Lower leg skin (tissue), 4 donors: Measurements from ENCODE around the gene MEN1. TPM values are rescaled to one million over a fixed set of nuclear protein-coding genes. Genes with fewer than 3 reads are reported as not detected.

Experiments used
- DNase-seq, 2 donors: peaks; one replicate each; pipeline ENCODE4 v3.0.0-alpha.2; 2019; ENCODE audit warnings: low spot score in 2 of 2
- H3K4me3 ChIP-seq: fragments of 200-600 bp; sonication (generic); 2 replicates; pipeline ENCODE4 v1.5.1; 2017; ENCODE audit warnings: mild to moderate bottlenecking, low read depth; ENCODE audit not compliant: poor library complexity, severe bottlenecking
- CTCF ChIP-seq, 3 donors: fragments of 450-650 bp; IDR thresholded peaks; one replicate each; pipeline ENCODE4 v1.5.1; 2016; ENCODE audit warnings: antibody characterized with exemption in 3 of 3, mild to moderate bottlenecking in 3 of 3, moderate library complexity in 2 of 3
- POLR2A ChIP-seq, 2 donors: fragments of 450-650 bp; IDR thresholded peaks; one replicate each; pipeline ENCODE4 v1.6.1; 2016 to 2017; ENCODE audit warnings: antibody characterized with exemption in 2 of 2, mild to moderate bottlenecking in 1 of 2, moderate library complexity in 1 of 2
- WGBS, 2 donors: methylation state at CpG; one replicate each; pipeline ENCODE4 v1.1.5; 2018; 5-methylcytosine and 5-hydroxymethylcytosine counted together
- intact Hi-C: fragments of 100-400 bp; cut with DNase I; formaldehyde crosslinking; loops from one replicate; pipeline ENCODE4 v1.15.0; 2023; ENCODE audit warnings: low total_unique reads
- total RNA-seq, 4 donors: library from RNA; depleted of rRNA; stranded (reverse); fragments of >200 nt; gene quantifications; one replicate each; pipeline ENCODE4 v1.1.0, GENCODE V29; 2016

The MEN1 gene
- total RNA-seq: 10 to 100 TPM; 20.5 to 42.7 (median 32.2) TPM

- intact Hi-C loops: no loop called here
- peak within 1 kb of the TSS; percentile 60 for H3K4me3 ChIP-seq
- peak; percentile 95 to 99 for DNase-seq
- TF ChIP-seq POLR2A (IDR thresholded peaks at IDR 0.05) (peak in 1 of 2 donors; percentile 6), CTCF (IDR thresholded peaks at IDR 0.05) (no peak)
- 0% methylated on average over 25 to 42 of the region's 46 CpGs for WGBS, 2 donors
These were observed at the start of gene MEN1 for GRCh38 chr11:64810271-64810890. Gene MEN1, minus strand, starts transcription at chr11:64810551. Its CDS starts 442 bp downstream, at chr11:64810109.

- 92 to 95% methylated on average over 27 to 33 of the region's 33 CpGs for WGBS, 2 donors
- H3K4me3 ChIP-seq: no peak overlapping the region
- intact Hi-C loops: no loop called here
- DNase-seq: no peak
- TF ChIP-seq CTCF (IDR thresholded peaks at IDR 0.05): no peak
These were observed 49.4 kb upstream of the MEN1 start for GRCh38 chr11:64859542-64860414.

GRCh38 chr11:64858467-64859263 lies 48.3 kb upstream of the MEN1 start:
- TF ChIP-seq CTCF (IDR thresholded peaks at IDR 0.05) (no peak), POLR2A (IDR thresholded peaks at IDR 0.05) (no peak)
- intact Hi-C loops: no loop called here
- 71 to 78% methylated on average over 19 of the region's 19 CpGs for WGBS, 2 donors

GRCh38 chr11:64857485-64857884 lies 47.1 kb upstream of the MEN1 start:
- TF ChIP-seq CTCF (IDR thresholded peaks at IDR 0.05) (no peak), POLR2A (IDR thresholded peaks at IDR 0.05) (no peak)
- DNase-seq: no peak
- no peak overlapping the region for H3K4me3 ChIP-seq
- 89 to 96% methylated on average over 6 of the region's 6 CpGs for WGBS, 2 donors
- intact Hi-C loops: no loop called here

More at GRCh38 chr11:64858467-64859263, 48.3 kb upstream of the MEN1 start:
- no peak for DNase-seq
- no peak overlapping the region for H3K4me3 ChIP-seq

GRCh38 chr11:64856382-64857227 lies 46.3 kb upstream of the MEN1 start:
- peak; percentile 78 to 97 for DNase-seq
- intact Hi-C loops: no loop called here
- TF ChIP-seq POLR2A (IDR thresholded peaks at IDR 0.05) (no peak), CTCF (IDR thresholded peaks at IDR 0.05) (no peak)
- no peak overlapping the region for H3K4me3 ChIP-seq
- 45 to 53% methylated on average over 19 to 20 of the region's 20 CpGs for WGBS, 2 donors
